K562 (cell line): ENCODE measurements around the gene HDAC1.

Experiments
- ATF3 ChIP-seq, 2 experiments: fragments of 450-650 bp in 1 of 2; sonication (generic) in 1 of 2; formaldehyde crosslinking in 1 of 2; IDR thresholded peaks in 1 of 2; conservative IDR thresholded peaks in 1 of 2; 2 replicates each; pipeline versions ENCODE4 v1.6.1 to v1.8.1; 2016 to 2023; ENCODE audit warnings: mild to moderate bottlenecking in 2 of 2, moderate library complexity in 2 of 2, inconsistent platforms in 1 of 2, missing genetic modification reagents in 1 of 2
- CTCF ChIP-seq, 3 experiments: IDR thresholded peaks in 2 of 3; conservative IDR thresholded peaks in 1 of 3; 2 replicates each; pipeline ENCODE4 v1.5.1; 2011 to 2012; ENCODE audit warnings: low read length in 3 of 3, mild to moderate bottlenecking in 3 of 3, control low read depth in 2 of 3, improper control_type of control experiment in 1 of 3, inconsistent platforms in 1 of 3, low read depth in 1 of 3, mixed read lengths in 1 of 3, moderate library complexity in 1 of 3; ENCODE audit not compliant: insufficient read depth in 2 of 3
- OTX1 ChIP-seq: fragments of 450-650 bp; formaldehyde crosslinking; IDR thresholded peaks from 2 replicates; pipeline ENCODE4 v1.4.0; 2022; ENCODE audit warnings: mild to moderate bottlenecking
- RAD21 ChIP-seq, 2 experiments: fragments of 250-450 bp in 1 of 2; fragments of 450-650 bp in 1 of 2; sonication (Bioruptor Pico) in 1 of 2; formaldehyde crosslinking in 1 of 2; IDR thresholded peaks in 1 of 2; conservative IDR thresholded peaks in 1 of 2; 2 replicates each; pipeline versions ENCODE4 v1.4.0 to v1.8.0; 2020 to 2022; ENCODE audit warnings: mild to moderate bottlenecking in 2 of 2, moderate library complexity in 1 of 2
- SMC3 ChIP-seq: conservative IDR thresholded peaks from 2 replicates; pipeline ENCODE4 v1.6.1; 2011; ENCODE audit warnings: low read depth, low read length, improper control_type of control experiment; ENCODE audit not compliant: insufficient read depth
- USF2 ChIP-seq: sonication (generic); formaldehyde crosslinking; IDR thresholded peaks from 2 replicates; pipeline ENCODE4 v1.5.0; 2020; ENCODE audit warnings: missing genetic modification reagents
- TF ChIP-seq, protein P1 (sequence below): fragments of 450-650 bp; formaldehyde crosslinking; IDR thresholded peaks from 2 replicates; pipeline ENCODE4 v1.4.0; 2020; ENCODE audit warnings: mild to moderate bottlenecking, moderate library complexity

DNA sequence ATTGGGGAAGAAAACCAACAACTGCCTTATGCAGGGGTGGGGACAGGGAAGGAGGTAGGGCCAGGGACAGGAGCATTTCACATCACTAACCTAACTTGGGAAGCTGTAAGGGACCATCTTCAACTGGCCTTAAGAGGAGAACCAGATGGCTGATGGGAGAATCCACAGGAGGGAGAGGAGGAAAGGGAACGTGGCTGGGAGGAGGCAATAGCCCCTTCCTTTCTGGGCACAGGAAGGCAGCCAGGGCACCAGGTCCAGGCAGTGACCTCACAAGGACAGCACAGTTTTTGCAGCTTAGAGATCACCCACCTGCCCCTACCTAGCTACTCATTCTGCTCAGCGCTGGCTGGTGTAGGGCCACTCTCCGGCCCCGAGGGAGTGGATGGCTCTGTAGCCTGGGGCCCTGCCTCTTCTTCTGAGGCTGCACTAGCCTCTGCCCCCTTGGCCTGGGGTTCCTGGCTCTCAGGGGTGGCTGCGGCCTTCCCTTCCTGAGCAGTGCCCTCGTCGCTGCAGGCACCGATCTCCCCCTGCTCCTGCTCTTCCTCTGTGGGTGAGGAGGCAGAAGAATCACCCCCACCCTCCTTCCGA, 42.5 kb downstream of the HDAC1 start:
- no peak for TF ChIP-seq CTCF (IDR thresholded peaks at IDR 0.05 in 2 of 3, conservative IDR thresholded peaks at IDR 0.05 in 1 of 3; ENCODE audit: insufficient read depth in 2 of 3, low read depth in 1 of 3, low read length in 3 of 3)
- TF ChIP-seq RAD21 (CRISPR knock-in tag; conservative IDR thresholded peaks at IDR 0.05 in 1 of 2, IDR thresholded peaks at IDR 0.05 in 1 of 2) = no peak
- no peak for TF ChIP-seq OTX1 (CRISPR knock-in tag)
- TF ChIP-seq, protein P1, sequence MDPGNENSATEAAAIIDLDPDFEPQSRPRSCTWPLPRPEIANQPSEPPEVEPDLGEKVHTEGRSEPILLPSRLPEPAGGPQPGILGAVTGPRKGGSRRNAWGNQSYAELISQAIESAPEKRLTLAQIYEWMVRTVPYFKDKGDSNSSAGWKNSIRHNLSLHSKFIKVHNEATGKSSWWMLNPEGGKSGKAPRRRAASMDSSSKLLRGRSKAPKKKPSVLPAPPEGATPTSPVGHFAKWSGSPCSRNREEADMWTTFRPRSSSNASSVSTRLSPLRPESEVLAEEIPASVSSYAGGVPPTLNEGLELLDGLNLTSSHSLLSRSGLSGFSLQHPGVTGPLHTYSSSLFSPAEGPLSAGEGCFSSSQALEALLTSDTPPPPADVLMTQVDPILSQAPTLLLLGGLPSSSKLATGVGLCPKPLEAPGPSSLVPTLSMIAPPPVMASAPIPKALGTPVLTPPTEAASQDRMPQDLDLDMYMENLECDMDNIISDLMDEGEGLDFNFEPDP = no peak
- no peak for TF ChIP-seq ATF3 (IDR thresholded peaks at IDR 0.05)
- no peak for TF ChIP-seq ATF3 (CRISPR knock-in tag; conservative IDR thresholded peaks at IDR 0.05)
- TF ChIP-seq USF2 (CRISPR knock-in tag) = no peak
- TF ChIP-seq SMC3 = no peak
